Neural crest cell (in vitro differentiated cells): ENCODE measurements around the gene NUP214. TPM values are rescaled to one million over a fixed set of nuclear protein-coding genes. Genes with fewer than 3 reads are reported as not detected.

ENCODE experiments used
- DNase-seq: peaks from one replicate; pipeline ENCODE4 v3.0.0; 2021; ENCODE audit warnings: low read depth, mixed read lengths, low spot score
- H3K27ac Mint-ChIP-seq: one replicate; pipeline ENCODE4 v1.8.0; 2021; ENCODE audit warnings: mild to moderate bottlenecking, mixed read lengths; ENCODE audit not compliant: unreplicated experiment
- H3K27me3 Mint-ChIP-seq: 2 replicates; pipeline ENCODE4 v1.8.0; 2021; ENCODE audit warnings: low read depth, mild to moderate bottlenecking, mixed read lengths
- H3K36me3 Mint-ChIP-seq: 2 replicates; pipeline ENCODE4 v1.8.0; 2021; ENCODE audit warnings: low read depth, mild to moderate bottlenecking, mixed read lengths
- H3K4me1 Mint-ChIP-seq: 2 replicates; pipeline ENCODE4 v1.8.0; 2021; ENCODE audit warnings: mixed read lengths
- H3K4me3 Mint-ChIP-seq: one replicate; pipeline ENCODE4 v1.8.0; 2021; ENCODE audit warnings: mild to moderate bottlenecking, mixed read lengths
- H3K9me3 Mint-ChIP-seq: 2 replicates; pipeline ENCODE4 v1.8.0; 2021; ENCODE audit warnings: mixed read lengths
- CTCF ChIP-seq: fragments of 200-600 bp; sonication (generic); conservative IDR thresholded peaks from 2 replicates; pipeline ENCODE4 v1.5.0; 2021; ENCODE audit warnings: antibody characterized with exemption, mild to moderate bottlenecking
- total RNA-seq: library from RNA; stranded (reverse); gene quantifications from 2 replicates; pipeline ENCODE4 v1.2.1, GENCODE V29; 2021

Gene NUP214
- total RNA-seq, 1 donor from 2014 or later = 77.9 TPM

DNA sequence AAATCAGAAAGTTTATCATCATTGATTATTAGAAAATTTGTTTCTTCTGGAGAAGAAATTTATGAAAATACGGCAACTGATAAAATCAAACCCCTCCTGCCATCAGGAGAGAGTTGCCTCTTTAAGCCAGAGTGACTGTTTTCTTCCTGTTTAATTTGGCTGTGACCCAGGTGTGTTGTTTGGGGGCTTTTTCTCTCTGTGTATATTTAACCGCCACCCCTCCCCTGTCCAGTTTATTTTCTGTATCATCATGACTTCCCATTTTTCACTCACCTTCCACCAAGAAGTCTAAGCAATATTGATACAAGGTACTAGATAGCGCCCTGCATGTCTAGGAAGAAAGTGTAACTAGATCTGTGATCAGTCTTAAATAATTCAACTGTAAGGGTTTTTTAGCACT, 100.8 kb downstream of the NUP214 start:
- no peak overlapping the region for H3K4me3 Mint-ChIP-seq
- H3K27me3 Mint-ChIP-seq = no peaks in the 10 kb centered on the region
- H3K4me1 Mint-ChIP-seq = peaks cover 8% of the 10 kb centered on the region
- DNase-seq = no peak
- peaks cover 3% of the 10 kb centered on the region for H3K36me3 Mint-ChIP-seq
- no peaks in the 10 kb centered on the region for H3K9me3 Mint-ChIP-seq
- TF ChIP-seq CTCF = no peak
- H3K27ac Mint-ChIP-seq = no peak overlapping the region

- H3K4me3 Mint-ChIP-seq = no peak overlapping the region
- H3K36me3 Mint-ChIP-seq = no peaks in the 10 kb centered on the region
- H3K4me1 Mint-ChIP-seq = peaks cover 8% of the 10 kb centered on the region
- H3K27me3 Mint-ChIP-seq = no peaks in the 10 kb centered on the region
- H3K27ac Mint-ChIP-seq = no peak overlapping the region
- DNase-seq = no peak
- TF ChIP-seq CTCF = no peak
- H3K9me3 Mint-ChIP-seq = no peaks in the 10 kb centered on the region
These were observed 101.9 kb downstream of the NUP214 start for GRCh38 chr9:131227112-131227958.

DNA sequence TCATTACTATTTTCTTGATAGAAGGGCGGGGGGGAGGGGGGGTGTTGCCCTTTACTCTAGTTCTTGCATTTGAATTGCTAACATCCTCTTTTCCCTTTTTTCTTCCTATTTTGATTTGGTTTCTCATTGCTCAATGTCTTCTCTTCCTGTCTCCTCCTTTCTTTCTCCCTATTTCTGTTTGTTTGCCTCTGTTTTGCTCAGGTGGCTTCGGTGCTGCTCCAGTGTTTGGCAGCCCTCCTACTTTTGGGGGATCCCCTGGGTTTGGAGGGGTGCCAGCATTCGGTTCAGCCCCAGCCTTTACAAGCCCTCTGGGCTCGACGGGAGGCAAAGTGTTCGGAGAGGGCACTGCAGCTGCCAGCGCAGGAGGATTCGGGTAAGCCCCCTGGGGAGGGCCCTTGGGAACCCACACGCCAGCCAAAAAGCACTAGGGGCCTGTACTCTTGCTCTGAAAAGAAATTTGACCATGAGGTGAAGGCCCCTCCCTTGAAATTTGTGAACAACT, 102.6 kb downstream of the NUP214 start:
- no peaks in the 10 kb centered on the region for H3K9me3 Mint-ChIP-seq
- H3K27ac Mint-ChIP-seq = peak overlapping the region; percentile 59
- no peaks in the 10 kb centered on the region for H3K36me3 Mint-ChIP-seq
- H3K4me3 Mint-ChIP-seq = no peak overlapping the region
- DNase-seq = no peak
- H3K4me1 Mint-ChIP-seq = peaks cover 8% of the 10 kb centered on the region
- H3K27me3 Mint-ChIP-seq = no peaks in the 10 kb centered on the region
- no peak for TF ChIP-seq CTCF

DNA sequence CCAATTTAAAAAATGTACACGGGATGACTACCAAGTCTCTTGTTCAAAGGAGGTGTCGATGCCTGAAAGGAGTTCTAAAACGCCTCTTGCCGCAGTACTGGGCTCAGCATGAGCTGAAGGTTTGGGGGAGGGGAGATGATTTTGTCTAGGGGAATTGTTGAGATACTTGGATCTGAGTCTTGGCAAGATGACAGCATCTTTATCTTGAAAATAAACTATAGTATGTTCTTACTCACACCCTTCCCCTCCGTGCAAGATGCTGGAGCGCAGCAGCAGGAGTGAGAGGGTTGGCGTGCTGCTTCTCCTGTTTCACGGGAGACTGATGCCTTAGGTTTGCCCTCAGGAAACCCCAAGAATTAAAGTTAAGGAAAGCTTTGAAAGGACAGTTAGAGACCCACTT, 103.6 kb downstream of the NUP214 start:
- no peak overlapping the region for H3K4me3 Mint-ChIP-seq
- H3K27ac Mint-ChIP-seq = no peak overlapping the region
- H3K27me3 Mint-ChIP-seq = no peaks in the 10 kb centered on the region
- no peak for TF ChIP-seq CTCF
- H3K36me3 Mint-ChIP-seq = no peaks in the 10 kb centered on the region
- no peak for DNase-seq
- no peaks in the 10 kb centered on the region for H3K9me3 Mint-ChIP-seq
- peaks cover 8% of the 10 kb centered on the region for H3K4me1 Mint-ChIP-seq

- Mint-ChIP-seq H3K4me3 (no peak overlapping the region), H3K27me3 (no peaks in the 10 kb centered on the region), H3K36me3 (no peaks in the 10 kb centered on the region), H3K9me3 (no peaks in the 10 kb centered on the region), H3K4me1 (peaks cover 8% of the 10 kb centered on the region), H3K27ac (no peak overlapping the region)
- TF ChIP-seq CTCF = no peak
- DNase-seq = no peak
These were observed 108.2 kb downstream of the NUP214 start for GRCh38 chr9:131233556-131233955.
